ENCODE results near the gene DAAM1.

Gene DAAM1

GRCh38 chr14:59328454-59328853, 140.0 kb downstream of the DAAM1 start:
- ChIA-PET CTCF (no interaction called here), POLR2A (ENCODE audit: low non-redundant PET) (no interaction called here)
- DNase-seq (ENCODE audit: low spot score) = no peak
- H3K27ac ChIP-seq = no peak overlapping the region
- TF ChIP-seq CTCF (conservative IDR thresholded peaks at IDR 0.05; ENCODE audit: low read depth) = no peak

GRCh38 chr14:59330455-59330854, 142.0 kb downstream of the DAAM1 start:
- no peak overlapping the region for H3K27ac ChIP-seq
- DNase-seq (ENCODE audit: low spot score) = no peak
- POLR2A ChIA-PET (ENCODE audit: low non-redundant PET) = no interaction called here
- CTCF ChIA-PET = interaction anchor here (0.6 to 1.7 kb wide), 2 partner anchors 11 to 113 kb away, joined by 3 to 5 read pairs; no protein-coding TSS in a partner anchor
- TF ChIP-seq CTCF (conservative IDR thresholded peaks at IDR 0.05; ENCODE audit: low read depth) = no peak

GRCh38 chr14:59331217-59331616, 142.8 kb downstream of the DAAM1 start:
- POLR2A ChIA-PET (ENCODE audit: low non-redundant PET) = no interaction called here
- no peak for TF ChIP-seq CTCF (conservative IDR thresholded peaks at IDR 0.05; ENCODE audit: low read depth)

GRCh38 chr14:59332727-59333126, 144.3 kb downstream of the DAAM1 start:
- POLR2A ChIA-PET (ENCODE audit: low non-redundant PET) = no interaction called here
- TF ChIP-seq CTCF (conservative IDR thresholded peaks at IDR 0.05; ENCODE audit: low read depth) = no peak
- no peak overlapping the region for H3K27ac ChIP-seq
- DNase-seq (ENCODE audit: low spot score) = no peak
- CTCF ChIA-PET = no interaction called here

More at GRCh38 chr14:59331217-59331616, 142.8 kb downstream of the DAAM1 start:
- no peak overlapping the region for H3K27ac ChIP-seq
- CTCF ChIA-PET = interaction anchor here (0.6 kb wide), 1 partner anchor 61 kb away, joined by 3 read pairs; no protein-coding TSS in a partner anchor
- DNase-seq (ENCODE audit: low spot score) = no peak

- POLR2A ChIA-PET (ENCODE audit: low non-redundant PET) = no interaction called here
- TF ChIP-seq CTCF (conservative IDR thresholded peaks at IDR 0.05; ENCODE audit: low read depth) = no peak
- DNase-seq (ENCODE audit: low spot score) = no peak
- CTCF ChIA-PET = no interaction called here
- H3K27ac ChIP-seq = no peak overlapping the region
Observed at GRCh38 chr14:59333235-59333634, 144.8 kb downstream of the DAAM1 start.

- no peak for TF ChIP-seq CTCF (conservative IDR thresholded peaks at IDR 0.05; ENCODE audit: low read depth)
- ChIA-PET POLR2A (ENCODE audit: low non-redundant PET) (no interaction called here), CTCF (no interaction called here)
- DNase-seq (ENCODE audit: low spot score) = peak; percentile 65
- no peak overlapping the region for H3K27ac ChIP-seq
Observed at GRCh38 chr14:59333668-59334067, 145.2 kb downstream of the DAAM1 start.

- no peak for DNase-seq (ENCODE audit: low spot score)
- TF ChIP-seq CTCF (conservative IDR thresholded peaks at IDR 0.05; ENCODE audit: low read depth) = no peak
- ChIA-PET CTCF (no interaction called here), POLR2A (ENCODE audit: low non-redundant PET) (no interaction called here)
- no peak overlapping the region for H3K27ac ChIP-seq
Observed at GRCh38 chr14:59334253-59334652, 145.8 kb downstream of the DAAM1 start.
